ENCODE results near the gene ATP2A3. TPM values are rescaled to one million over a fixed set of nuclear protein-coding genes. Genes with fewer than 3 reads are reported as not detected.

ATP2A3 gene
- total RNA-seq, 4 donors from 2014 or later = 5.7 to 33.6 (median 17.5) TPM

DNA sequence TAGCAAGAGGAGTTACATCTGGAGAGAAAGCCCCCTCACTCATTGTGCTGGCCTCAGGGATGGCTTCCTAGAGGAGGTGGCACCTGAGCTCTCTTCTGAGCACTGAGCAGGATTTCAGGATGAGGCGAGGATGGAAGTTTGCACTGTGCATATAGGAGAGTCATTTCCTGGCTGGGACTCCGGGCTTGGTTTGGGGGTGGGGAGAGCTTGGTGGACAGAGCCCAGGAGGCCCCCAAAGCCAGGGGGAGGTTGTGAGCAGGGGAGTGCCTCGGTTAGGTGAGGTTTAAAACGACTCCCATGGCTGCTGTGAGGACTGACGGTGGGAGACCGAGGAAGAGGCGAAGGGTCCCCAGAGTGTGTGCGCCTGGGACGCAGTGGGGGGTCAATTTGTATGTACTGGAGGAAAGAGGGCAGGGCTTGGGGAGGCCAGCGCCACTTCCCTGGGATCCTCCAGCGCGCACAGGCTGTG is 72.6 kb downstream of the ATP2A3 start:
- TF ChIP-seq POLR2A (IDR thresholded peaks at IDR 0.05) = no peak
- TF ChIP-seq, protein P1, sequence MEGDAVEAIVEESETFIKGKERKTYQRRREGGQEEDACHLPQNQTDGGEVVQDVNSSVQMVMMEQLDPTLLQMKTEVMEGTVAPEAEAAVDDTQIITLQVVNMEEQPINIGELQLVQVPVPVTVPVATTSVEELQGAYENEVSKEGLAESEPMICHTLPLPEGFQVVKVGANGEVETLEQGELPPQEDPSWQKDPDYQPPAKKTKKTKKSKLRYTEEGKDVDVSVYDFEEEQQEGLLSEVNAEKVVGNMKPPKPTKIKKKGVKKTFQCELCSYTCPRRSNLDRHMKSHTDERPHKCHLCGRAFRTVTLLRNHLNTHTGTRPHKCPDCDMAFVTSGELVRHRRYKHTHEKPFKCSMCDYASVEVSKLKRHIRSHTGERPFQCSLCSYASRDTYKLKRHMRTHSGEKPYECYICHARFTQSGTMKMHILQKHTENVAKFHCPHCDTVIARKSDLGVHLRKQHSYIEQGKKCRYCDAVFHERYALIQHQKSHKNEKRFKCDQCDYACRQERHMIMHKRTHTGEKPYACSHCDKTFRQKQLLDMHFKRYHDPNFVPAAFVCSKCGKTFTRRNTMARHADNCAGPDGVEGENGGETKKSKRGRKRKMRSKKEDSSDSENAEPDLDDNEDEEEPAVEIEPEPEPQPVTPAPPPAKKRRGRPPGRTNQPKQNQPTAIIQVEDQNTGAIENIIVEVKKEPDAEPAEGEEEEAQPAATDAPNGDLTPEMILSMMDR (IDR thresholded peaks at IDR 0.05) = no peak
- no peak for DNase-seq
- peak overlapping the region; percentile 96 to 97 for H3K27ac ChIP-seq
- no peaks in the 10 kb centered on the region for H3K36me3 ChIP-seq
- intact Hi-C loops (cut with DNase I; ENCODE audit: low total_unique reads) = no loop called here
- H3K27me3 ChIP-seq = no peaks in the 10 kb centered on the region
- peak overlapping the region; percentile 54 to 70 for H3K4me3 ChIP-seq
- H3K9me3 ChIP-seq = no peaks in the 10 kb centered on the region
- peaks cover 8 to 41% of the 10 kb centered on the region in 2 donors for H3K4me1 ChIP-seq

DNA sequence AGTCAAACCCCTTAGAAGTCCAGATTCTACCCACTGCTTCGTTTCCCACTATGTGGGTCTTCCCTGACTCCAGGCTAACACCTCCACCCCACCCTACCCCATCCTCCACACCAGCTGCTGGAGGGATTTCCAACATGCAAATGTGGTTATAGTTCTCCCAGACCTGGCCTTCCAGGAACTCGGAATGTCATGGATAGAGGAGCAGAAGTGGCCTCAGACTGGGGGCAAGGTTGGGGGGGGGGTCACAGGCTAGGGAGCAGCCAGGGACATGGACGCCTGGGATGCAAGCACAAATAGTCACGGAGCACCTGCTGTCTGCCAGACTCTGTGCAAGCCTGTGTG is 73.4 kb downstream of the ATP2A3 start:
- no peak for TF ChIP-seq POLR2A (IDR thresholded peaks at IDR 0.05)
- TF ChIP-seq, protein P1 (IDR thresholded peaks at IDR 0.05) = no peak
- Histone ChIP-seq H3K27ac (peak overlapping the region; percentile 96 to 97), H3K4me1 (peaks cover 8 to 41% of the 10 kb centered on the region in 2 donors), H3K27me3 (no peaks in the 10 kb centered on the region), H3K4me3 (no peak overlapping the region), H3K9me3 (no peaks in the 10 kb centered on the region), H3K36me3 (no peaks in the 10 kb centered on the region)
- DNase-seq = no peak
- intact Hi-C loops (cut with DNase I; ENCODE audit: low total_unique reads) = no loop called here

DNA sequence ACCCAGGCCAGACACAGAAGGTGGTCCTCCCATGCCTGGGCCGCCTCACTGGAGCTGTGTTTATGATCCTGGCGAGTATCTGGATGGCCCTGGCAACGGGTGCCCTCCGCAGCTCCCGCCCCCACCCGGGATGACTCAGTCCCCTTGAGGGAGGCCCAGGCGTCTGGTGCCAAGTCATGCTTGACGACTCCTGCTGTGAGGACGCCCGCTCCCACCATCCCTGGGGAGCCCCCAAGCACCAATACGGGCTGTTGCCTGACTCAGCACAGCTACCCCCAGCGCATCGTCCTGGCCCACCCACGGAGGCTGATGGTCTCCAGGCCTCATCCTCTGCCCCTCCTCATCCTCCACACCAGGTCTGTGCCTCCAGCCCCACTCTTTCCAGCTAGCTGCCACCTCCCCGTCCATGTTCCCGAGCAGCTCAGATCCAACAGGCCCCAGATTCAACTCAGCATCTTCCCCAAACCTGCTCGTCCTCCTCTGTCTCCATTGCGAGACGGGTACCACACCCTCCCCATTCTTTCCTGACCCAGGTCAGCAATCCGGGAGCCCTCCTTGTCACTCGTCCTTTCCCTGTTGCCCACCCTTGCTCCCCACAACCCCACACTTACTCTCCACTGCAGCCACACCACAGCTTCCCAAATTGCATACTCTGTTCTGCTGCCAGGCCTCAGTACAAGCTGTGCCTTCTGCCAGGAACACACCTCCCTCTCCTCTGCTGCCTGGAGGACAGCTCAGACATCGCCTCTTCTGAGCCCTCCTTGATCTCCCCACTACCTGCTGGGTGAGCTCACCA is 74.0 kb downstream of the ATP2A3 start:
- no peaks in the 10 kb centered on the region for H3K27me3 ChIP-seq

DNA sequence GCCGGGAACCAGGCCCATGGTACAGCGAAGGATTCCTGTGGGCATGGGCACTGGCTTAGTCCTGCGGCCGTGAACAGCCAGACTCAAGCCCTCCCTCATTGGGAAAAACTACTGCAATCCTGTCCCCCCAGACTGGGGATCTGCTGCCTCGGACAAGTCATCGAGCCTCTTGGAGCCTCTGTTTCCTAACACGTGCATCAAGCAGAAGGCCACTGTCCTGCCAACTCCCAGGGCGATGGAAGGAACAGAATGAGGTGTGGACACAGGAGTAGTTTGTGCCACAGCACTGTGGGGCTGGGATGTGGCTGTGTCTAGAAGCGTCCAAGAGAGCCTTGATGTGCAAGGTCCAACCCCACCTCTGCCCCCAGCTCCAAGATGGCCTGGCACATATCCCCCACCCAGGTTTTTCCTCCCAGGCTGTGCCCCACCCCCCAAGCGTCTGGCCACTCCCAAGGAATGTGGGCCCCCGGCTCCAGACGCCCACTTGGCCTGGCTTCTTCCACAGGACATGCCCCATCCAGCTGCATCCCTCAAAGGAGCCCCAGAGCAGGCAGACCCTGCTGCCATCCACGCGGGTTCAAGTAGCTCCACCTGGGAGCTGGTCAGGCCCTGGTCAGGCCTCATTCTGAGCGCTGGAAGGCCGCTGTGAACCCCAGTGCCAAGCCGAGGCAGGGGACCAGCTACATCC is 74.8 kb downstream of the ATP2A3 start:
- no peaks in the 10 kb centered on the region for H3K9me3 ChIP-seq
- no peaks in the 10 kb centered on the region for H3K27me3 ChIP-seq
- no peaks in the 10 kb centered on the region for H3K36me3 ChIP-seq
- intact Hi-C loops (cut with DNase I; ENCODE audit: low total_unique reads) = no loop called here
- H3K4me1 ChIP-seq = peaks cover 8 to 41% of the 10 kb centered on the region in 2 donors
- peak overlapping the region; percentile 96 to 97 for H3K27ac ChIP-seq
- peak in 1 of 2 donors; percentile 45 for DNase-seq
- TF ChIP-seq, protein P1 (IDR thresholded peaks at IDR 0.05) = no peak
- no peak for TF ChIP-seq POLR2A (IDR thresholded peaks at IDR 0.05)
- no peak overlapping the region for H3K4me3 ChIP-seq

More for the DNA sequence above, 74.0 kb downstream of the ATP2A3 start:
- intact Hi-C loops (cut with DNase I; ENCODE audit: low total_unique reads) = no loop called here
- H3K4me1 ChIP-seq = peaks cover 8 to 41% of the 10 kb centered on the region in 2 donors
- peak overlapping the region; percentile 96 to 97 for H3K27ac ChIP-seq
- H3K9me3 ChIP-seq = no peaks in the 10 kb centered on the region
- H3K36me3 ChIP-seq = no peaks in the 10 kb centered on the region
- TF ChIP-seq POLR2A (IDR thresholded peaks at IDR 0.05) = peak in 1 of 2 donors; percentile 36
- TF ChIP-seq, protein P1 (IDR thresholded peaks at IDR 0.05) = no peak
- no peak overlapping the region for H3K4me3 ChIP-seq
- peak; percentile 88 to 95 for DNase-seq
